AG09319 (cell line): ENCODE results near the gene NPR1.

Source experiments
- DNase-seq: peaks from one replicate; pipeline ENCODE4 v3.0.0-alpha.2; 2010; ENCODE audit warnings: low read depth; ENCODE audit errors: extremely low read depth
- TF ChIP-seq, protein P1 (sequence below): IDR thresholded peaks from 2 replicates; pipeline ENCODE4 v1.5.1; 2011; ENCODE audit warnings: low read depth, mild to moderate bottlenecking, inconsistent platforms, low read length, moderate library complexity

NPR1 gene

GRCh38 chr1:153642161-153642560, 36.3 kb upstream of the NPR1 start:
- TF ChIP-seq, protein P1, sequence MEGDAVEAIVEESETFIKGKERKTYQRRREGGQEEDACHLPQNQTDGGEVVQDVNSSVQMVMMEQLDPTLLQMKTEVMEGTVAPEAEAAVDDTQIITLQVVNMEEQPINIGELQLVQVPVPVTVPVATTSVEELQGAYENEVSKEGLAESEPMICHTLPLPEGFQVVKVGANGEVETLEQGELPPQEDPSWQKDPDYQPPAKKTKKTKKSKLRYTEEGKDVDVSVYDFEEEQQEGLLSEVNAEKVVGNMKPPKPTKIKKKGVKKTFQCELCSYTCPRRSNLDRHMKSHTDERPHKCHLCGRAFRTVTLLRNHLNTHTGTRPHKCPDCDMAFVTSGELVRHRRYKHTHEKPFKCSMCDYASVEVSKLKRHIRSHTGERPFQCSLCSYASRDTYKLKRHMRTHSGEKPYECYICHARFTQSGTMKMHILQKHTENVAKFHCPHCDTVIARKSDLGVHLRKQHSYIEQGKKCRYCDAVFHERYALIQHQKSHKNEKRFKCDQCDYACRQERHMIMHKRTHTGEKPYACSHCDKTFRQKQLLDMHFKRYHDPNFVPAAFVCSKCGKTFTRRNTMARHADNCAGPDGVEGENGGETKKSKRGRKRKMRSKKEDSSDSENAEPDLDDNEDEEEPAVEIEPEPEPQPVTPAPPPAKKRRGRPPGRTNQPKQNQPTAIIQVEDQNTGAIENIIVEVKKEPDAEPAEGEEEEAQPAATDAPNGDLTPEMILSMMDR, result no peak
- no peak for DNase-seq

DNA sequence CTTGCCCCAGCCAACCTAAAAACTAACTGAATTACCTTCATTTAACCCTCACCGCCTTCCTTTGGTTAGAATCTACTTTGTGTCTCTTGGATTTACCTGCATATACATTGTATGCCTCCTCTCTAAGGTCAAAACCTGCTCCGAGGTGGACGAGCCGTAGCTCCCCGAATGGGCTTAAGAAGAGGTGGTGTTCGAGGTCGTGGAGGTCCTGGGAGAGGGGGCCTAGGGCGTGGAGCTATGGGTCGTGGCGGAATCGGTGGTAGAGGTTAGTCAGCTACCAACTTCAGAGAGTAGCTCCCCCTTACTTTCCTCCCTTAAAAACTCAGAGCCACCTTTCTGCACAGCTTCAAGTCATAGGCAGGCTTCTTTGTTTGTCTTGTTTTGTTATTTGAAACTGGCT, 35.4 kb upstream of the NPR1 start:
- TF ChIP-seq, protein P1, result no peak
- no peak for DNase-seq

GRCh38 chr1:153643816-153644215, 34.7 kb upstream of the NPR1 start:
- DNase-seq, result no peak
- TF ChIP-seq, protein P1, result no peak

DNA sequence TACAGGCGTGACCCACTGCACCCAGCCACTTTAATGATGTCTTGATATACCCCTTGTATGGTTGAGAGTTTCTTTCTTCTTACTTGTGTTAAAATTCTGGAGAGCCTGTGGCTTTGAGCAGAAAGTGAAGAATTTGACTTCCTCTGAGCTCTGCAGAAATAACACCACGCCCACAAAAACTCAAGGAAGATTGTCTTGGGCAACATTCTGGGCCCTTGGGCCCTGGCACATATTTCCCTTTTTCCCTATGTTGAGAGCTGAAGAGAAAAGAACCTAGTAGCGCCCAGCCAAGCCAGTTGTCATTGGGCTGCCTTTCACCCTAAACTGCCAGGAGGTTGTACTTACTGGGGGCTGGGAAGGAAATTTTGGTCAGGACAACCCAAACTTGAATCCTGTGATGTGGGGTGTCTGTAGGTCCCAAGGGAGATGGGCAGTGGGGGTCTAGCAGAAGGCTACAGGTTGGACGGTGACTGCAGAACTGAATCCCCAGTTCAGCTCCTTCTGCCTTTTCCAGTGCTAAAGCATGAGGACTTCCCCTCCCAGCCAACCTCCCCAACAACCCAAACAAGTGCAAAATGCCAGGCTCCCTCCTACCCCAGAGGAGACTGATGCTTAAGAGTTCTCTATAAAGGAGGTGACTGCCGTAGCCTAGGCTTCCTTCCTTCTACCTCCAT, 31.7 kb upstream of the NPR1 start:
- no peak for DNase-seq

GRCh38 chr1:153647346-153647714, 31.2 kb upstream of the NPR1 start:
- no peak for DNase-seq
- TF ChIP-seq, protein P1, result no peak

More for the DNA sequence above, 31.7 kb upstream of the NPR1 start:
- TF ChIP-seq, protein P1, result no peak

GRCh38 chr1:153648000-153648643, 30.4 kb upstream of the NPR1 start:
- no peak for DNase-seq
- TF ChIP-seq, protein P1, result no peak

DNA sequence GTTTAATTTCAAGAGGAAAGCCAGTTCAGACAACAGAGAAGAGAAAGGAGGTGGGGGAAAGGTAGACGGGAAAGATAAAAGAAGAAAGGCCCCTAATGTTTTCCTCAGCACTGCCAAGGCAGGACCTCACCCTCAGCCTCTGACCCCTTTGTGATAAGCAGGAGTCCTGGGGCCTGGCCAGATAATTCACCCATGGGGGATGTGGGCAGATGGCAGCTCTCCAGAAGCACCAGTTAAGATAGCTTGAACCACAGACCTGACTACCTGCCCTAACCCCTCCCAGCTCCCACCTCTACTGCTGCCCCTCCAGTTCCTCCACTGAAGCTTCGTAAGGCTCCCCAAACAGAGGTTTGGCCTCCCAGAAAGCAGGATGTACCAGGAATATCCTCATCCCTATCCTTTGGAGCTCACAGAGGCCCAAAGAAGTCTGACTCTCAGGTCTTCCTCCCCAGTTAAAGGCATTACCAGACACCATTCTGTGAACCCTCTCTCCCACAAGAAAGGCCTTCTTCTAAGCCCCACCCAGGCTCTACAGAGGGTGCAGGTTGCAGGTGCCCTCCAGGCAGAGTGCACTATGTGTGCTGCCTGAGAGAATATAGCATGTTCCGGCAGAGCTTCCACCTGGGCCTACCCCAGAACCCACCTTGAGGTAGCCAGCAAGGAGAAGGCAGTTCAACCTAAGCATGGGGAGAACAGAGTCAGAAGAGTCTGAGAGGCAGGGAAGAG, 29.2 kb upstream of the NPR1 start:
- DNase-seq, result no peak

More for the DNA sequence above, 29.2 kb upstream of the NPR1 start:
- TF ChIP-seq, protein P1, result no peak
